Measurements from ENCODE around the gene RRP1.
A peak's percentile ranks its signal among the peaks of the same experiment; 100 is the strongest.
"Not testable (repeated sequence)": the region's sequence is repeated elsewhere in the genome, so short reads cannot be mapped to it uniquely, and the experiment has no call there.

The RRP1 gene

GRCh38 chr21:43819511-43820405 lies 30.4 kb downstream of the RRP1 start:
- no peak for DNase-seq

- no peak for DNase-seq
These were observed 31.1 kb downstream of the RRP1 start for GRCh38 chr21:43820466-43820865.

GRCh38 chr21:43822166-43822565 lies 32.8 kb downstream of the RRP1 start:
- DNase-seq = not testable (repeated sequence)

GRCh38 chr21:43822741-43823140 lies 33.4 kb downstream of the RRP1 start:
- not testable (repeated sequence) for DNase-seq

- DNase-seq = no peak
These were observed 35.2 kb downstream of the RRP1 start for GRCh38 chr21:43824333-43825241.

GRCh38 chr21:43825242-43825935 lies 36.0 kb downstream of the RRP1 start:
- no peak for DNase-seq

- DNase-seq = peak; percentile 20
These were observed 36.7 kb downstream of the RRP1 start for GRCh38 chr21:43825936-43826622.

- DNase-seq = no peak
These were observed 37.2 kb downstream of the RRP1 start for GRCh38 chr21:43826623-43826974.

GRCh38 chr21:43827015-43827611 lies 37.7 kb downstream of the RRP1 start:
- no peak for DNase-seq

- DNase-seq = no peak
These were observed 39.8 kb downstream of the RRP1 start for GRCh38 chr21:43829161-43829560.

- DNase-seq = no peak
These were observed 40.3 kb downstream of the RRP1 start for GRCh38 chr21:43829575-43830119.

GRCh38 chr21:43832158-43832550 lies 42.8 kb downstream of the RRP1 start:
- DNase-seq = no peak

GRCh38 chr21:43832648-43833047 lies 43.3 kb downstream of the RRP1 start:
- no peak for DNase-seq

- peak; percentile 24 for DNase-seq
These were observed 44.9 kb downstream of the RRP1 start for GRCh38 chr21:43834146-43834905.

GRCh38 chr21:43835050-43835449 lies 45.7 kb downstream of the RRP1 start:
- DNase-seq = peak; percentile 80

GRCh38 chr21:43835861-43836260 lies 46.5 kb downstream of the RRP1 start:
- DNase-seq = no peak

- no peak for DNase-seq
These were observed 47.2 kb downstream of the RRP1 start for GRCh38 chr21:43836616-43837015.

GRCh38 chr21:43840259-43840658 lies 50.9 kb downstream of the RRP1 start:
- no peak for DNase-seq

GRCh38 chr21:43842742-43843141 lies 53.4 kb downstream of the RRP1 start:
- no peak for DNase-seq

GRCh38 chr21:43844906-43845305 lies 55.5 kb downstream of the RRP1 start:
- DNase-seq = not testable (repeated sequence)

- DNase-seq = no peak
These were observed 56.0 kb downstream of the RRP1 start for GRCh38 chr21:43845386-43845785.
